ENCODE measurements around the gene TRAF4.
"Not testable (repeated sequence)": the region's sequence is repeated elsewhere in the genome, so short reads cannot be mapped to it uniquely, and the experiment has no call there.

The TRAF4 gene

GRCh38 chr17:28723159-28723835, 20.5 kb upstream of the TRAF4 start:
- peaks cover 37 to 60% of the 10 kb centered on the region in 2 donors for H3K4me1 ChIP-seq (ENCODE audit: control insufficient read depth in 1 of 2, insufficient read depth in 2 of 2, low read length in 2 of 2)
- H3K4me3 ChIP-seq (ENCODE audit: low read depth in 1 of 2, low read length in 2 of 2): no peak overlapping the region
- H3K27me3 ChIP-seq (ENCODE audit: control insufficient read depth in 1 of 2, insufficient read depth in 2 of 2, low read length in 2 of 2): no peaks in the 10 kb centered on the region
- peaks cover 13 to 32% of the 10 kb centered on the region in 2 donors for H3K36me3 ChIP-seq (ENCODE audit: control insufficient read depth in 1 of 2, insufficient read depth in 2 of 2, low read length in 2 of 2)
- no peak overlapping the region for H3K9ac ChIP-seq (ENCODE audit: low read depth in 1 of 2, low read length in 2 of 2)
- H3K9me3 ChIP-seq (ENCODE audit: control insufficient read depth in 1 of 2, low read length in 2 of 2): no peaks in the 10 kb centered on the region
- H3K27ac ChIP-seq (ENCODE audit: low read depth, low read length): no peak overlapping the region

DNA sequence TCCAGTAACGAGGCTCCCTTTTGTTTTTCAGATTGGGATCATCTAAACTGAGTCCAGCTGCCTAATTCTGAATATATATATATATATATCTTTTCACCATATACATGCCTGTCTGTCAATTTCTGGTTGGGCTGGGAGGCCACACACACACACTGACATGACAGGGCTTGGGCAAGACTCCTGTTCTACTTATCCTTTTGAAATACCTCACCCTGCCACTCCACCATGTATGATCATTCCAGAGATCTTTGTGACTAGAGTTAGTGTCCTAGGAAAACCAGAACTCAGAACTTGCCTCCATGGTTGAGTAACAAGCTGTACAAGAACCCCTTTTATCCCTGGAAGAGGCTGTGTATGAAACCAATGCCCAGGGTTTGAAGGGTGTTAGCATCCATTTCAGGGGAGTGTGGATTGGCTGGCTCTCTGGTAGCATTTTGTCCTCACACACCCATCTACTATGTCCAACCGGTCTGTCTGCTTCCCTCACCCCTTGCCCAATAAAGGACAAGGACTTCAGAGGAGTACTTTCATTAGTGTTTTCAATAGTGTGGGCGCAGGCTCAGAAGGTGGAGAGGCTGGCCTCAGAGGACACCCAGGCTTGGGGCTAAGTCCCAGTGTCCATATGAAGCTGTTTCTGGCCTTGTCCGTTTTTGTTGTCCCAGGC, 19.8 kb upstream of the TRAF4 start:
- H3K9me3 ChIP-seq (ENCODE audit: control insufficient read depth in 1 of 2, low read length in 2 of 2); H3K27me3 ChIP-seq (ENCODE audit: control insufficient read depth in 1 of 2, insufficient read depth in 2 of 2, low read length in 2 of 2); H3K4me3 ChIP-seq (ENCODE audit: low read depth in 1 of 2, low read length in 2 of 2); H3K9ac ChIP-seq (ENCODE audit: low read depth in 1 of 2, low read length in 2 of 2); H3K27ac ChIP-seq (ENCODE audit: low read depth, low read length): not testable (repeated sequence)
- H3K36me3 ChIP-seq (ENCODE audit: control insufficient read depth in 1 of 2, insufficient read depth in 2 of 2, low read length in 2 of 2): peaks cover 13 to 32% of the 10 kb centered on the region in 2 donors
- H3K4me1 ChIP-seq (ENCODE audit: control insufficient read depth in 1 of 2, insufficient read depth in 2 of 2, low read length in 2 of 2): peaks cover 34 to 57% of the 10 kb centered on the region in 2 donors

GRCh38 chr17:28724500-28725165, 19.2 kb upstream of the TRAF4 start:
- H3K27me3 ChIP-seq (ENCODE audit: control insufficient read depth in 1 of 2, insufficient read depth in 2 of 2, low read length in 2 of 2): no peaks in the 10 kb centered on the region
- H3K4me3 ChIP-seq (ENCODE audit: low read depth in 1 of 2, low read length in 2 of 2): peak overlapping the region in 1 of 2 donors; percentile 79
- peaks cover 35 to 63% of the 10 kb centered on the region in 2 donors for H3K4me1 ChIP-seq (ENCODE audit: control insufficient read depth in 1 of 2, insufficient read depth in 2 of 2, low read length in 2 of 2)
- H3K9ac ChIP-seq (ENCODE audit: low read depth in 1 of 2, low read length in 2 of 2): peak overlapping the region in 1 of 2 donors; percentile 76
- no peaks in the 10 kb centered on the region for H3K9me3 ChIP-seq (ENCODE audit: control insufficient read depth in 1 of 2, low read length in 2 of 2)
- no peak overlapping the region for H3K27ac ChIP-seq (ENCODE audit: low read depth, low read length)
- H3K36me3 ChIP-seq (ENCODE audit: control insufficient read depth in 1 of 2, insufficient read depth in 2 of 2, low read length in 2 of 2): peaks cover 13 to 32% of the 10 kb centered on the region in 2 donors

DNA sequence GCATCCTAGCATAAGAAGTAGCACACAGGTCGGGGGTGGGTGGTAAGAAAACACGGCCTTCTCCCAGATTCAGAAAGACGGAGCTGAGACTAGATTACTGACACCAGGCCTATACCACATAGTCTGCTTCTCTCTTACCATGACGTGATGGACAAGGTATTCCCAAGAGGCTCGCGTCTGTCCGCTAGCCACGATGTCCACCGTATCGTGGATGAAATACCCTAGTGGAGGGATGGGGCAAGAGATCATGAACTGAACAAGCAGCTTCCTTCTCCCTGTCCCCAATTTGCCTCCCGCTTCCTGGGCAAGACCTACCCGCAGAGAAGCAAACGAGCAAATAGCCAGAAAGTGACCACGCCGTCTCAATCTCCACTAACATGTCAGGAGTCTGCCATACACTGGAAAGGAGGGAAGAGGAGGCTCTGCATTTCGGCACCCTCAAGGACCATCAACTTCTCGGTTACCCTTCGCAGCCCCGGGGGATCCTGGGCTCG, 18.6 kb upstream of the TRAF4 start:
- Histone ChIP-seq H3K9me3 (ENCODE audit: control insufficient read depth in 1 of 2, low read length in 2 of 2) (no peaks in the 10 kb centered on the region), H3K9ac (ENCODE audit: low read depth in 1 of 2, low read length in 2 of 2) (peak overlapping the region; percentile 53 to 76), H3K4me3 (ENCODE audit: low read depth in 1 of 2, low read length in 2 of 2) (peak overlapping the region; percentile 70 to 79), H3K4me1 (ENCODE audit: control insufficient read depth in 1 of 2, insufficient read depth in 2 of 2, low read length in 2 of 2) (peaks cover 38 to 66% of the 10 kb centered on the region in 2 donors), H3K27ac (ENCODE audit: low read depth, low read length) (no peak overlapping the region), H3K27me3 (ENCODE audit: control insufficient read depth in 1 of 2, insufficient read depth in 2 of 2, low read length in 2 of 2) (no peaks in the 10 kb centered on the region), H3K36me3 (ENCODE audit: control insufficient read depth in 1 of 2, insufficient read depth in 2 of 2, low read length in 2 of 2) (peaks cover 13 to 32% of the 10 kb centered on the region in 2 donors)

DNA sequence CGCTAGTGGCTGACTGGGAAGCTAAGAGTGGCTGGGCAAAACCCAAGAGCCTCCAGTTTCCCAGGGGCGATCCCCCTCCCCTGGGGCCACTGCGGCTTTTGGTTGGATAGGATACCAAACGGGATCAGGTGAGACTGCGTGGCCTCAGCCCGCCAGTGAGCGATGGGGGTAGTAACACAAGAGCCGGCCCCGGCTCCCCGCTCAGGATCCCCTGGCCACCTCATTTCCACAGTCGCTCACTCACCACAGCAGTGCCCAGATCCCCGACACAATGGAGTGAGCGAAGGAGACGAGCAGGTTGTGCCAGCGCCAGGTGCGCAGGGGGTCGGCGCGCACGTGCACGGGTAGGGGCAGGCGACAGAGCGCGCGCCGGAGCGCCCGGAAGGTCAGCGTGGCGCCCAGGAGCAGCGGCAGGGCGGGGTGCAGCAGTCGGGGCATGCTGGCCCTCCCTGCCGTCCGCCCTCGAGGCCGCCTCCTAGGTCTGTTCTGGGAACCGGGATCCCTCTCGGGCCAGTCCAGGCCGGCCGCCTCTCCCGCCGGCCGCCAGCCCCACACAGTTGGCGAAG, 18.1 kb upstream of the TRAF4 start:
- Histone ChIP-seq H3K9ac (ENCODE audit: low read depth in 1 of 2, low read length in 2 of 2) (peak overlapping the region; percentile 53 to 76), H3K36me3 (ENCODE audit: control insufficient read depth in 1 of 2, insufficient read depth in 2 of 2, low read length in 2 of 2) (peaks cover 13 to 32% of the 10 kb centered on the region in 2 donors), H3K4me1 (ENCODE audit: control insufficient read depth in 1 of 2, insufficient read depth in 2 of 2, low read length in 2 of 2) (peaks cover 38 to 61% of the 10 kb centered on the region in 2 donors), H3K9me3 (ENCODE audit: control insufficient read depth in 1 of 2, low read length in 2 of 2) (no peaks in the 10 kb centered on the region), H3K27ac (ENCODE audit: low read depth, low read length) (no peak overlapping the region), H3K27me3 (ENCODE audit: control insufficient read depth in 1 of 2, insufficient read depth in 2 of 2, low read length in 2 of 2) (no peaks in the 10 kb centered on the region), H3K4me3 (ENCODE audit: low read depth in 1 of 2, low read length in 2 of 2) (peak overlapping the region; percentile 70 to 79)

- Histone ChIP-seq H3K4me3 (ENCODE audit: low read depth in 1 of 2, low read length in 2 of 2) (peak within 1 kb of the TSS; percentile 86 to 93), H3K9me3 (ENCODE audit: control insufficient read depth in 1 of 2, low read length in 2 of 2) (no peaks in the 10 kb centered on the region), H3K4me1 (ENCODE audit: control insufficient read depth in 1 of 2, insufficient read depth in 2 of 2, low read length in 2 of 2) (peaks cover 35 to 56% of the 10 kb centered on the region in 2 donors), H3K9ac (ENCODE audit: low read depth in 1 of 2, low read length in 2 of 2) (peak within 1 kb of the TSS; percentile 62 to 76), H3K36me3 (ENCODE audit: control insufficient read depth in 1 of 2, insufficient read depth in 2 of 2, low read length in 2 of 2) (peaks cover 13 to 32% of the 10 kb centered on the region in 2 donors), H3K27me3 (ENCODE audit: control insufficient read depth in 1 of 2, insufficient read depth in 2 of 2, low read length in 2 of 2) (no peaks in the 10 kb centered on the region), H3K27ac (ENCODE audit: low read depth, low read length) (peak within 1 kb of the TSS; percentile 20)
Observed at GRCh38 chr17:28726226-28726626, 17.6 kb upstream of the TRAF4 start, which contains the start of gene TLCD1. Gene TLCD1, minus strand, starts transcription at chr17:28726233. Its CDS starts 136 bp downstream, at chr17:28726097.

DNA sequence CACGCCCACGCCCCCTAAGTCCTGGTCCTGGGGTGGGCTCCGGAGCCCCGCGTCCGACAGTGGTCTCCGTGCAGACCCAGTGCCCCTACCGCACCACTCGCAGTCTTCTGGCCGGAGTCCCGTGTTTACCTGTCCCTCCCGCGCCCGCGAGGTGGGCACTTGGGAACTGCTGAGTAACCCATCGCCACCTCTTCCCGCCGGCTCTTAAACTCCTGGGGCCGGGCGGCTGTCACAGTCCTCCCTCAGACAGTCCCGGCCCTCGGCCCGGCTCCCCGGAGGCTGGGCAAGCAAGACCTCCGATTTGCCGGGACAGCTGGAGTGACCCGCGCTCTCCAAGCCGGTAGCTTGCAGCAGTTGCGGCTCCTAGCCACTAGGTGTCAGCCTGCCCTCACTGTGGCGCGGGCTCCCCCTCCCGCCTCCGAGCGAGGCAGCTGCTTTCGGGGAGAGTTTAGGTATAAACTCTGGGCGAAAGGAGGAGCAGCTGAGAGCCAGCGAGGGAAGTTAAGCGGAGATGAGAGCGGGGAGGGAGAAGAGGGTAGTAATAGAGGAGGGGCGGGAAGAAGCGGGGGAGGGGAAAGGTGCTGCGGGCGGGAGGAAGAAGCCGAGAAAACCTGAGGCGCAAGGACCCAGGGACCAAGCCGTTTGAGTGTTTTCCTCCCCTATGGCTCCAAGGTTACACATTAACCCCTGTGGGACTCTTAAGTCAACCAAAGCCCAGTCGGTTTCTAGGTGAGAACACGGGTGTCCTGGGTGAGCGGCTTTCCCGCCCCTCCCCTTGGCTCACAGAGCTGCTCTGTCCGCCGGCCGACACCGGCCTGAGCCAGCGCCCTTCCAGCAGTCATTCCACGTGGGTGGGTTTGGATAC, 17.0 kb upstream of the TRAF4 start:
- peaks cover 29 to 50% of the 10 kb centered on the region in 2 donors for H3K4me1 ChIP-seq (ENCODE audit: control insufficient read depth in 1 of 2, insufficient read depth in 2 of 2, low read length in 2 of 2)

DNA sequence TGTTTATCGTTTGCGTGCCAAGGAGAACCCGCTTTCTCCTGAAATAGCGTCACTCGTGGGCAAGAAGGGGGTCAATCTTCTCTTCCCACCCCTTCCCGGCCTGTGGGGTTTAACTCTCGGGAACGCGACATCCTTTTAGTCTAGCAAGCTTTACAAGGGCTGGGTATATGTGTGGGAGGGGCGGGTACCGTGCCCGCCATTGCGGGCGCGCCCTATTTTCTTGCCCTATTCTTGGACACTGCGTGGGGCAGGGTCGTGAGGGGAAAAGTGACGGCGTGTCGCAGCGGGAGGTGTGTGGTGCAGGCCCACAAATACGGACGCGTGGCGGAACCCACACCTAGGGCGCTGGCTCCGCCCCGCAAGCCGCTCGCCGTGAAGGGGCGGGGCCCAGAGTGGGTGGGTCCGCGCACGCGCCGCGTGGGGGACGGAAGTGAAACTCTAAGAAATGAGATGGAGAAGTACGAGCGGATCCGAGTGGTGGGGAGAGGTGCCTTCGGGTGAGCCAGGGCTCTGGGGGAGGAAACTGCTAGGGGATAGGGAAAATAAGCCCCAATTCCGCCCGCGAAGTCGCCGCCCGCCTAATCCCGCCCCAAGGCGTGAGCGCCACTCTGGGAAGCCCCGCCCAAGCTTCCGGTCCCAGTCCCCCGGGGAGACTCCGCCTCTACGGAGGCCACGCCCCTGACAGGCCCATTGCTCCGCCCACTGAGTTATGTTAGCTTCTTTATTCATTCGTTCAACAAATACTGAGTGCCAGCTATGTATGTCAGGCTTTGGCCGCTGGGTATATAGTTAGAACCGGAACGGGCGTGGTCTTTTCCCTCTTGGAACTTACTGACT, 15.2 kb upstream of the TRAF4 start, which contains the start of gene NEK8:
NEK8 (plus strand) TSS at position 425 of the 837 bp plus-strand sequence; CDS start at position 451, 26 bp downstream.
- Histone ChIP-seq H3K4me1 (ENCODE audit: control insufficient read depth in 1 of 2, insufficient read depth in 2 of 2, low read length in 2 of 2) (peaks cover 21 to 35% of the 10 kb centered on the region in 2 donors), H3K27me3 (ENCODE audit: control insufficient read depth in 1 of 2, insufficient read depth in 2 of 2, low read length in 2 of 2) (no peaks in the 10 kb centered on the region), H3K9ac (ENCODE audit: low read depth in 1 of 2, low read length in 2 of 2) (peak within 1 kb of the TSS; percentile 88 to 93), H3K9me3 (ENCODE audit: control insufficient read depth in 1 of 2, low read length in 2 of 2) (no peaks in the 10 kb centered on the region), H3K27ac (ENCODE audit: low read depth, low read length) (peak within 1 kb of the TSS; percentile 95), H3K36me3 (ENCODE audit: control insufficient read depth in 1 of 2, insufficient read depth in 2 of 2, low read length in 2 of 2) (peaks cover 7 to 14% of the 10 kb centered on the region in 2 donors), H3K4me3 (ENCODE audit: low read depth in 1 of 2, low read length in 2 of 2) (peak within 1 kb of the TSS; percentile 86 to 93)

More for the DNA sequence above, 17.0 kb upstream of the TRAF4 start:
- H3K4me3 ChIP-seq (ENCODE audit: low read depth in 1 of 2, low read length in 2 of 2): peak overlapping the region; percentile 86 to 93
- H3K27ac ChIP-seq (ENCODE audit: low read depth, low read length): peak overlapping the region; percentile 20
- H3K9ac ChIP-seq (ENCODE audit: low read depth in 1 of 2, low read length in 2 of 2): peak overlapping the region; percentile 62 to 70
- H3K9me3 ChIP-seq (ENCODE audit: control insufficient read depth in 1 of 2, low read length in 2 of 2): no peaks in the 10 kb centered on the region
- no peaks in the 10 kb centered on the region for H3K27me3 ChIP-seq (ENCODE audit: control insufficient read depth in 1 of 2, insufficient read depth in 2 of 2, low read length in 2 of 2)
- H3K36me3 ChIP-seq (ENCODE audit: control insufficient read depth in 1 of 2, insufficient read depth in 2 of 2, low read length in 2 of 2): peaks cover 13 to 29% of the 10 kb centered on the region in 2 donors

Measured in duodenal mucosa (tissue), 2 donors.